HepG2 (cell line): ENCODE results near the gene USP43. TPM values are rescaled to one million over a fixed set of nuclear protein-coding genes. Genes with fewer than 3 reads are reported as not detected.
A peak's percentile ranks its signal among the peaks of the same experiment; 100 is the strongest.

ENCODE experiments used
- FOXJ3 ChIP-seq: sonication (generic); formaldehyde crosslinking; IDR thresholded peaks from 2 replicates; pipeline ENCODE4 v1.4.0; 2020; ENCODE audit warnings: missing genetic modification reagents, mild to moderate bottlenecking, borderline replicate concordance
- GATAD2A ChIP-seq: IDR thresholded peaks from 2 replicates; pipeline ENCODE4 v1.6.1; 2016
- HMG20A ChIP-seq: IDR thresholded peaks from 2 replicates; pipeline ENCODE4 v1.6.1; 2016; ENCODE audit warnings: borderline replicate concordance
- HNRNPH1 ChIP-seq: fragments of 200-400 bp; formaldehyde crosslinking; optimal IDR thresholded peaks from 2 replicates; pipeline ENCODE3; 2017; ENCODE audit warnings: mild to moderate bottlenecking, low read depth, low read length
- MAFK ChIP-seq, 2 experiments: IDR thresholded peaks in 1 of 2; conservative IDR thresholded peaks in 1 of 2; 2 replicates each; pipeline ENCODE4 v1.6.1; 2011; ENCODE audit warnings: improper control_type of control experiment in 2 of 2, low read length in 2 of 2
- MTF2 ChIP-seq: sonication (generic); formaldehyde crosslinking; IDR thresholded peaks from 2 replicates; pipeline ENCODE4 v1.5.0; 2020; ENCODE audit warnings: missing genetic modification reagents, borderline replicate concordance
- NFRKB ChIP-seq: fragments of 450-650 bp; IDR thresholded peaks from 2 replicates; pipeline ENCODE4 v1.6.1; 2017
- ZNF124 ChIP-seq: sonication (generic); formaldehyde crosslinking; IDR thresholded peaks from 2 replicates; pipeline ENCODE4 v1.4.0; 2020; ENCODE audit warnings: missing genetic modification reagents
- ZNF607 ChIP-seq: sonication (generic); formaldehyde crosslinking; IDR thresholded peaks from 2 replicates; pipeline ENCODE4 v1.5.1; 2020; ENCODE audit warnings: missing genetic modification reagents, mild to moderate bottlenecking, borderline replicate concordance
- ZNF615 ChIP-seq: sonication (generic); formaldehyde crosslinking; IDR thresholded peaks from 2 replicates; pipeline ENCODE4 v1.5.0; 2020; ENCODE audit warnings: mild to moderate bottlenecking, missing genetic modification reagents, borderline replicate concordance
- ZNF747 ChIP-seq: sonication (generic); formaldehyde crosslinking; IDR thresholded peaks from 2 replicates; pipeline ENCODE4 v1.8.1; 2023; ENCODE audit warnings: missing genetic modification reagents, mild to moderate bottlenecking, borderline replicate concordance
- polyA plus RNA-seq, 8 experiments: library from polyadenylated mRNA; depleted of rRNA in 3 of 8; stranded (reverse) in 7 of 8; unstranded in 1 of 8; fragments of >200 nt; fragmentation: Illumina TruSeq in 4 of 8; extraction: Trizol in 4 of 8; gene quantifications; 2 replicates each; pipeline versions ENCODE4 v1.2.1 to v1.2.3, GENCODE V29; 2011 to 2016; ENCODE audit warnings: low read depth in 4 of 8, missing spikeins in 1 of 8, mixed read lengths in 1 of 8; ENCODE audit not compliant: insufficient read depth in 1 of 8
- total RNA-seq, 5 experiments: library from RNA; depleted of rRNA; stranded (reverse); fragments of >200 nt; fragmentation: Illumina TruSeq; extraction: Trizol; gene quantifications; 2 replicates each; pipeline ENCODE4 v1.2.3, GENCODE V29; 2016; ENCODE audit warnings: low read depth in 1 of 5
- TF ChIP-seq, protein P1 (sequence below): IDR thresholded peaks from 2 replicates; pipeline ENCODE4 v1.6.1; 2016; ENCODE audit warnings: low read depth, control low read depth
- TF ChIP-seq, protein P2 (sequence below): sonication (generic); formaldehyde crosslinking; IDR thresholded peaks from 2 replicates; pipeline ENCODE4 v1.5.0; 2020; ENCODE audit warnings: missing genetic modification reagents, mild to moderate bottlenecking, borderline replicate concordance
- TF ChIP-seq, protein P3 (sequence below): IDR thresholded peaks from 2 replicates; pipeline ENCODE4 v1.6.1; 2012; ENCODE audit warnings: inconsistent platforms
- TF ChIP-seq, protein P4 (sequence below): sonication (generic); formaldehyde crosslinking; IDR thresholded peaks from 2 replicates; pipeline ENCODE4 v1.5.0; 2020; ENCODE audit warnings: mild to moderate bottlenecking, missing genetic modification reagents
- TF ChIP-seq, protein P5 (sequence below): sonication (generic); formaldehyde crosslinking; IDR thresholded peaks from 2 replicates; pipeline ENCODE4 v1.4.0; 2020; ENCODE audit warnings: missing genetic modification reagents

USP43 gene
- total and polyA plus RNA-seq, 2 of the 13 experiments (the other 11 are each of a cell fraction or from before 2014, with no cell fraction given), result 1.6 to 2.2 TPM

DNA sequence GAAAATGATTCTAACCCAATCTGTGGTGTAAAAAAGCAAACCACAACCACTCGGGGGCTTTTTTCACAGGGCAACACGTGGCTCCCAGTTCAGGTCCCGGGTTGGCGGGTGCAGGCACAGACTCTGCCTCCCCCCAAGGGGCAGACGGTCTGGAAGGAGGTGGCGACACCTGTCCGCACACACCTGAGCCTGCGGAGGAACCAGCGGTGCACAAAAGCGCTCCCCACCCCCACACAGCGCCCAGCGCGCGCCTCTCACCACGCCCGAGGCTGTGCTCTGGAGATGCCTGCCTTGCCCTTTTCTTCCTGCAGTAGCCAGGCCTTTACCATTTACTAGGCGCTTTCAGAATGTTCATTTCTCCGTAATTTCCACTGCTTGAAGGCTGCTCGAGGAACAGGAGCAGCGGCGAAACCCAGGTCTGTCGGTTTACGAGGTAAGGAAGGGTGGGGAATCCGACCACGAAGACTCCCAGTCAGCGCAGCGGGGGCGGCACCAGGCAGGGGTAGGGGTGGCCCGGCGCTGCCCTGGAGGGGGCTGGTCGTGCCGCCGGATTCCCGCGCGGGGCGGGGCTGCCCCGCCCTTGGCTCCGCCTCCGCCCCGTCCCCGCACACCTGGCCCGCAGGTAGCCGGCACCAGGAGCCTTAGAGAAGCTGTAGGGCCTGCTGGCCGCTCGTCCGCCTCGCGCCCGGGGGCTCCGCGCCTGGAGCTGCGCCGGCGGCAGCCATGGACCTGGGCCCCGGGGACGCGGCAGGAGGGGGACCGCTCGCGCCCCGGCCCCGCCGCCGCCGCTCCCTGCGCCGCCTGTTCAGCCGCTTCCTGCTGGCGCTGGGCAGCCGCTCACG is at the start of gene USP43 (continued):
- TF ChIP-seq, protein P1, sequence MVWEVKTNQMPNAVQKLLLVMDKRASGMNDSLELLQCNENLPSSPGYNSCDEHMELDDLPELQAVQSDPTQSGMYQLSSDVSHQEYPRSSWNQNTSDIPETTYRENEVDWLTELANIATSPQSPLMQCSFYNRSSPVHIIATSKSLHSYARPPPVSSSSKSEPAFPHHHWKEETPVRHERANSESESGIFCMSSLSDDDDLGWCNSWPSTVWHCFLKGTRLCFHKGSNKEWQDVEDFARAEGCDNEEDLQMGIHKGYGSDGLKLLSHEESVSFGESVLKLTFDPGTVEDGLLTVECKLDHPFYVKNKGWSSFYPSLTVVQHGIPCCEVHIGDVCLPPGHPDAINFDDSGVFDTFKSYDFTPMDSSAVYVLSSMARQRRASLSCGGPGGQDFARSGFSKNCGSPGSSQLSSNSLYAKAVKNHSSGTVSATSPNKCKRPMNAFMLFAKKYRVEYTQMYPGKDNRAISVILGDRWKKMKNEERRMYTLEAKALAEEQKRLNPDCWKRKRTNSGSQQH, result no peak
- TF ChIP-seq ZNF607 (CRISPR knock-in tag) (no peak), GATAD2A (CRISPR knock-in tag) (0 out of 2 replicates have a peak, but pooled peaks have one; percentile 5), ZNF615 (CRISPR knock-in tag) (no peak), FOXJ3 (CRISPR knock-in tag) (no peak), ZNF747 (CRISPR knock-in tag) (no peak), MAFK (conservative IDR thresholded peaks at IDR 0.05 in 1 of 2, IDR thresholded peaks at IDR 0.05 in 1 of 2; ENCODE audit: low read length in 2 of 2) (no peak), NFRKB (no peak), ZNF124 (CRISPR knock-in tag) (no peak), MTF2 (CRISPR knock-in tag) (0 out of 2 replicates have a peak, but pooled peaks have one; percentile 15), HNRNPH1 (no peak), HMG20A (CRISPR knock-in tag) (no peak)
- TF ChIP-seq, protein P2, sequence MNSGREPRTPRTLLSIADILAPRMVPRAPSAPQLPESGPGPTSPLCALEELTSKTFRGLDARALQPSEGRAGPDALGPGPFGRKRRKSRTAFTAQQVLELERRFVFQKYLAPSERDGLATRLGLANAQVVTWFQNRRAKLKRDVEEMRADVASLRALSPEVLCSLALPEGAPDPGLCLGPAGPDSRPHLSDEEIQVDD (CRISPR knock-in tag), result no peak
- TF ChIP-seq, protein P3, sequence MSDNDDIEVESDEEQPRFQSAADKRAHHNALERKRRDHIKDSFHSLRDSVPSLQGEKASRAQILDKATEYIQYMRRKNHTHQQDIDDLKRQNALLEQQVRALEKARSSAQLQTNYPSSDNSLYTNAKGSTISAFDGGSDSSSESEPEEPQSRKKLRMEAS, result no peak; the same call in 1 of the 2 replicates
- TF ChIP-seq, protein P4, sequence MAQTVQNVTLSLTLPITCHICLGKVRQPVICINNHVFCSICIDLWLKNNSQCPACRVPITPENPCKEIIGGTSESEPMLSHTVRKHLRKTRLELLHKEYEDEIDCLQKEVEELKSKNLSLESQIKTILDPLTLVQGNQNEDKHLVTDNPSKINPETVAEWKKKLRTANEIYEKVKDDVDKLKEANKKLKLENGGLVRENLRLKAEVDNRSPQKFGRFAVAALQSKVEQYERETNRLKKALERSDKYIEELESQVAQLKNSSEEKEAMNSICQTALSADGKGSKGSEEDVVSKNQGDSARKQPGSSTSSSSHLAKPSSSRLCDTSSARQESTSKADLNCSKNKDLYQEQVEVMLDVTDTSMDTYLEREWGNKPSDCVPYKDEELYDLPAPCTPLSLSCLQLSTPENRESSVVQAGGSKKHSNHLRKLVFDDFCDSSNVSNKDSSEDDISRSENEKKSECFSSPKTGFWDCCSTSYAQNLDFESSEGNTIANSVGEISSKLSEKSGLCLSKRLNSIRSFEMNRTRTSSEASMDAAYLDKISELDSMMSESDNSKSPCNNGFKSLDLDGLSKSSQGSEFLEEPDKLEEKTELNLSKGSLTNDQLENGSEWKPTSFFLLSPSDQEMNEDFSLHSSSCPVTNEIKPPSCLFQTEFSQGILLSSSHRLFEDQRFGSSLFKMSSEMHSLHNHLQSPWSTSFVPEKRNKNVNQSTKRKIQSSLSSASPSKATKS (CRISPR knock-in tag), result no peak
- TF ChIP-seq, protein P5, sequence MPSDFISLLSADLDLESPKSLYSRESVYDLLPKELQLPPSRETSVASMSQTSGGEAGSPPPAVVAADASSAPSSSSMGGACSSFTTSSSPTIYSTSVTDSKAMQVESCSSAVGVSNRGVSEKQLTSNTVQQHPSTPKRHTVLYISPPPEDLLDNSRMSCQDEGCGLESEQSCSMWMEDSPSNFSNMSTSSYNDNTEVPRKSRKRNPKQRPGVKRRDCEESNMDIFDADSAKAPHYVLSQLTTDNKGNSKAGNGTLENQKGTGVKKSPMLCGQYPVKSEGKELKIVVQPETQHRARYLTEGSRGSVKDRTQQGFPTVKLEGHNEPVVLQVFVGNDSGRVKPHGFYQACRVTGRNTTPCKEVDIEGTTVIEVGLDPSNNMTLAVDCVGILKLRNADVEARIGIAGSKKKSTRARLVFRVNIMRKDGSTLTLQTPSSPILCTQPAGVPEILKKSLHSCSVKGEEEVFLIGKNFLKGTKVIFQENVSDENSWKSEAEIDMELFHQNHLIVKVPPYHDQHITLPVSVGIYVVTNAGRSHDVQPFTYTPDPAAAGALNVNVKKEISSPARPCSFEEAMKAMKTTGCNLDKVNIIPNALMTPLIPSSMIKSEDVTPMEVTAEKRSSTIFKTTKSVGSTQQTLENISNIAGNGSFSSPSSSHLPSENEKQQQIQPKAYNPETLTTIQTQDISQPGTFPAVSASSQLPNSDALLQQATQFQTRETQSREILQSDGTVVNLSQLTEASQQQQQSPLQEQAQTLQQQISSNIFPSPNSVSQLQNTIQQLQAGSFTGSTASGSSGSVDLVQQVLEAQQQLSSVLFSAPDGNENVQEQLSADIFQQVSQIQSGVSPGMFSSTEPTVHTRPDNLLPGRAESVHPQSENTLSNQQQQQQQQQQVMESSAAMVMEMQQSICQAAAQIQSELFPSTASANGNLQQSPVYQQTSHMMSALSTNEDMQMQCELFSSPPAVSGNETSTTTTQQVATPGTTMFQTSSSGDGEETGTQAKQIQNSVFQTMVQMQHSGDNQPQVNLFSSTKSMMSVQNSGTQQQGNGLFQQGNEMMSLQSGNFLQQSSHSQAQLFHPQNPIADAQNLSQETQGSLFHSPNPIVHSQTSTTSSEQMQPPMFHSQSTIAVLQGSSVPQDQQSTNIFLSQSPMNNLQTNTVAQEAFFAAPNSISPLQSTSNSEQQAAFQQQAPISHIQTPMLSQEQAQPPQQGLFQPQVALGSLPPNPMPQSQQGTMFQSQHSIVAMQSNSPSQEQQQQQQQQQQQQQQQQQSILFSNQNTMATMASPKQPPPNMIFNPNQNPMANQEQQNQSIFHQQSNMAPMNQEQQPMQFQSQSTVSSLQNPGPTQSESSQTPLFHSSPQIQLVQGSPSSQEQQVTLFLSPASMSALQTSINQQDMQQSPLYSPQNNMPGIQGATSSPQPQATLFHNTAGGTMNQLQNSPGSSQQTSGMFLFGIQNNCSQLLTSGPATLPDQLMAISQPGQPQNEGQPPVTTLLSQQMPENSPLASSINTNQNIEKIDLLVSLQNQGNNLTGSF, result no peak
